Measurements from ENCODE around the gene RIMBP2. TPM values are rescaled to one million over a fixed set of nuclear protein-coding genes. Genes with fewer than 3 reads are reported as not detected.
A peak's percentile ranks its signal among the peaks of the same experiment; 100 is the strongest.
"Not testable (repeated sequence)": the region's sequence is repeated elsewhere in the genome, so short reads cannot be mapped to it uniquely, and the experiment has no call there.

The RIMBP2 gene
- total RNA-seq = 10 to 100 TPM in 5 of 8 experiments, under 1 TPM in 3; 0.09 to 24.7 (median 13.0) TPM

DNA sequence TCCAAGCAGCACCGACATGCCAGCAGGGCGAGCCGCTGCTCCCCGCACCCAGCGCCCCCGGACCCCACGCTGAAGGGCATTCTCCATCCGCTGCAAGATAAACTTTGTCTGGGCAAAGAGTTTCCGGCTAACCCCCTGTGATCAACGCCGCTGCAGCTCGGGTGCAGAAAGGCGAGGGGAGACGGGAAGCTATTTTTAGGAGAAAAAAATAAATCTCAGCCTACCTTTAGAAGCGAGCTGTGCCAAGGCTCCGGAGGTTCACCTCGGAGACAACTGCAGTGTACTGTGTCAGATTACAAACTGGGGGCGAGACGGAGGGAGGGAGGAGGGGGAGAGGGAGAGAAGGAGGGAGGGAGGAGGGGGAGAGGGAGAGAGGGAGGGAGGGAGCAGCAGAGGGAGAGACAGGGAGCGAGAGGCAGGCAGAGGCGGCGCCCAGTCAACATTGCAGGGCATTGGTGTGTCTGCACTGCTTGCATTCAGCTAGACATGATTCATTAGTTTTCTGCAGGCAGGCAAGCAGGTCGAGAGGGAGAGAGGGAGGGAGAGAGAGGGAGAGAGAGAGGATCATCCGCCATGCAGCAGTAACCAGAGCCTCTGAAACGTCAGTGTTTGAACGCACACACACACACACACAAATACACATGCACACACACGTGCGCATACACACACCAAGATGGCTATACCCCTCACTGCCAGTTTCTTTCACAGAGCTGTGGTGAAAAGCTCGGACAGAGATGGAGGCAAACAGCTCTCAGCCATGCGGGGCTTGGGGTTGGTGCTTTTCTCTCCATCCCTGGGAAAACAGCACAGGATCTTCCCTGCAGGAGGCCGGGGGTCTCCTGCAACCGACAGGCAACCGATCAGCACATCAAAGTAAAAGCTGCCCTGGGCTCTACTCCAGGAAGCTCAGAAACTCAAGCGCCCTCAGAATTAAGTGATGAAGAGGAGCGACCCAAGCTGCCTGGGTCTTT, at the start of gene RIMBP2:
Gene RIMBP2 (minus strand): TSS at position 302 of the 971 bp plus-strand sequence. CDS start 237,286 bp downstream, outside the sequence.
- peak within 1 kb of the TSS; percentile 28 to 63 (median 52) for H3K4me3 ChIP-seq
- 0 to 10% (median 0%) methylated on average over 2 to 8 of the region's 35 CpGs; no CpG with 5 or more reads in 5 of the 10 experiments for WGBS, 10 experiments
- in situ Hi-C loops (cut with MboI; ENCODE audit: low pct_unique_long_range_greater_than_20kb in 2 of 9, low sequenced_read_pairs in 9 of 9, unreplicated experiment in 9 of 9) = no loop called here
- ATAC-seq (replicated peaks in 6 of 8) = peak; percentile 76 to 91 (median 82)
- H3K4me1 ChIP-seq (replicated peaks in 1 of 2) = peaks cover 17 to 25% of the 10 kb centered on the region in 2 donors
- H3K27ac ChIP-seq = peak within 1 kb of the TSS; percentile 81 to 82

GRCh38 chr12:130765186-130765659, 49.1 kb upstream of the RIMBP2 start:
- H3K4me1 ChIP-seq (replicated peaks in 1 of 2) = peaks cover 0 to 2% of the 10 kb centered on the region in 2 donors
- no peak overlapping the region for H3K4me3 ChIP-seq
- WGBS, 10 experiments = 40 to 100% (median 79%) methylated on average over 1 to 7 of the region's 8 CpGs; no CpG with 5 or more reads in 1 of the 10 experiments
- ATAC-seq (replicated peaks in 6 of 8) = no peak
- in situ Hi-C loops (cut with MboI; ENCODE audit: low pct_unique_long_range_greater_than_20kb in 2 of 9, low sequenced_read_pairs in 9 of 9, unreplicated experiment in 9 of 9) = no loop called here
- H3K27ac ChIP-seq = no peak overlapping the region

GRCh38 chr12:130764475-130765185, 48.5 kb upstream of the RIMBP2 start:
- ATAC-seq (replicated peaks in 6 of 8) = peak in 1 of 8 experiments; percentile 12

DNA sequence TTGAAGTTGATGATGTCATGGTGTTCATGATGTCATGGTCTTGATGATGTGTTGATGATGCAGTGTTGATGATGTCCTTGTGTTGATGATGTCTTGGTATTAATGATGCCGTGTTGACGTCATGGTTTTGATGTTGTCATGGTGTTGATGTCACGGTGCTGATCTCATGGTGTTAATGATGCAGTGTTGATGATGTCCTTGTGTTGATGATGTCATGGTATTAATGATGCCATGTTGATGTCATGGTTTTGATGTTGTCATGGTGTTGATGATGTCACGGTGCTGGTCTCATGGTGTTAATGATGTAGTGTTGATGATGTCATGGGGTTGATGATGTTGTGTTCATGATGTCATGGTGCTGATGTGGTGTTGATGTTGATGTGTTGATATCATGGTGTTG, 48.0 kb upstream of the RIMBP2 start:
- H3K4me1 ChIP-seq (replicated peaks in 1 of 2) = no peaks in the 10 kb centered on the region
- ATAC-seq (replicated peaks in 6 of 8) = no peak
- H3K4me3 ChIP-seq = no peak overlapping the region
- no peak overlapping the region for H3K27ac ChIP-seq
- WGBS, 10 experiments = 86 to 100% (median 98%) methylated on average over 1 to 4 of the region's 4 CpGs; no CpG with 5 or more reads in 4 of the 10 experiments
- in situ Hi-C loops (cut with MboI; ENCODE audit: low pct_unique_long_range_greater_than_20kb in 2 of 9, low sequenced_read_pairs in 9 of 9, unreplicated experiment in 9 of 9) = no loop called here

More at GRCh38 chr12:130764475-130765185, 48.5 kb upstream of the RIMBP2 start:
- Histone ChIP-seq H3K4me1 (replicated peaks in 1 of 2) (no peaks in the 10 kb centered on the region), H3K27ac (no peak overlapping the region), H3K4me3 (no peak overlapping the region)
- 69 to 96% (median 87%) methylated on average over 3 to 11 of the region's 14 CpGs; no CpG with 5 or more reads in 1 of the 10 experiments for WGBS, 10 experiments
- in situ Hi-C loops (cut with MboI; ENCODE audit: low pct_unique_long_range_greater_than_20kb in 2 of 9, low sequenced_read_pairs in 9 of 9, unreplicated experiment in 9 of 9) = no loop called here

- no peaks in the 10 kb centered on the region for H3K4me1 ChIP-seq (replicated peaks in 1 of 2)
- in situ Hi-C loops (cut with MboI; ENCODE audit: low pct_unique_long_range_greater_than_20kb in 2 of 9, low sequenced_read_pairs in 9 of 9, unreplicated experiment in 9 of 9) = no loop called here
- H3K4me3 ChIP-seq = no peak overlapping the region
- WGBS, 10 experiments = 40 to 80% (median 73%) methylated on average over 1 to 7 of the region's 10 CpGs; no CpG with 5 or more reads in 6 of the 10 experiments
- no peak overlapping the region for H3K27ac ChIP-seq
- ATAC-seq (replicated peaks in 6 of 8) = no peak
Measured at GRCh38 chr12:130762319-130762675, 46.2 kb upstream of the RIMBP2 start.

DNA sequence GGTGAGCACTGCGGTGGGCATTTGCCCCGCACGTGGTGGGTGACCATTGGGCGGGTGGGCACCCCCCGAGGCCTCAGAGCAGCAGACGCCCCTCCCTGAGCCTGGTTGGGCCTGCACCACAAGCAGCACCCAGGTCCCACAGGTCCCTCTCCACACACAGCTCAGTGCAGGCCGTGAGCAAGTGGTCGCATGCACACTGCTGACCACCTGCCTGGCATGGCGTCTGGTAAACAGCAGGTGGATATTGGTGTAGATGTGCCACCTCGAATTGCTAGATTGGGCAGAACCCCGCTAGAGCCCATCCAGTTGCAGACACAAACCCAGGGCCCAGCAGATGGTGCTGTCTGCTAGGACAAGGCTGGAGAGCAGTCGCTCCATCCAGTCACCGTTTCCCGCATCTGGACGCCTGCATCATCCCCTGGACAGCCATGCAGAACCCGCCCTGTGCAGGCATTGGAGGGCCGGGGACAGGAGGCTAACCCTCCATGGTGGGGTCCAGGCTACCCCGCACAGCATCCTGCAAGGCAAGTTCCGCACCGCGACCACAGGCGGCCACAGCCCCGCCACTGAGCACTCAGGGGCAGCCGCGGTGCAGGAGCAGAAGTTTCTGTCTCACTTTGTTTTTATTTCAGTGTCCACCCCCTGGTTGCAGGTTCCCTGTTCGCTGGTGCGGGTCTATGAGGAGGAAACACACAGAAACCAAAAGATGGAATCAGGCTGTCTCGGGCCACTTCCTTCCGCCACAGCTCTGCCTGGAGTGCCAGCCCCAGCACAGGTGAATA, 45.6 kb upstream of the RIMBP2 start:
- H3K4me3 ChIP-seq = no peak overlapping the region
- 16 to 82% (median 50%) methylated on average over 1 to 7 of the region's 29 CpGs; no CpG with 5 or more reads in 6 of the 10 experiments for WGBS, 10 experiments
- H3K4me1 ChIP-seq (replicated peaks in 1 of 2) = no peaks in the 10 kb centered on the region
- in situ Hi-C loops (cut with MboI; ENCODE audit: low pct_unique_long_range_greater_than_20kb in 2 of 9, low sequenced_read_pairs in 9 of 9, unreplicated experiment in 9 of 9) = no loop called here
- H3K27ac ChIP-seq = no peak overlapping the region
- ATAC-seq (replicated peaks in 6 of 8) = peak; percentile 90 to 95 (median 94)

DNA sequence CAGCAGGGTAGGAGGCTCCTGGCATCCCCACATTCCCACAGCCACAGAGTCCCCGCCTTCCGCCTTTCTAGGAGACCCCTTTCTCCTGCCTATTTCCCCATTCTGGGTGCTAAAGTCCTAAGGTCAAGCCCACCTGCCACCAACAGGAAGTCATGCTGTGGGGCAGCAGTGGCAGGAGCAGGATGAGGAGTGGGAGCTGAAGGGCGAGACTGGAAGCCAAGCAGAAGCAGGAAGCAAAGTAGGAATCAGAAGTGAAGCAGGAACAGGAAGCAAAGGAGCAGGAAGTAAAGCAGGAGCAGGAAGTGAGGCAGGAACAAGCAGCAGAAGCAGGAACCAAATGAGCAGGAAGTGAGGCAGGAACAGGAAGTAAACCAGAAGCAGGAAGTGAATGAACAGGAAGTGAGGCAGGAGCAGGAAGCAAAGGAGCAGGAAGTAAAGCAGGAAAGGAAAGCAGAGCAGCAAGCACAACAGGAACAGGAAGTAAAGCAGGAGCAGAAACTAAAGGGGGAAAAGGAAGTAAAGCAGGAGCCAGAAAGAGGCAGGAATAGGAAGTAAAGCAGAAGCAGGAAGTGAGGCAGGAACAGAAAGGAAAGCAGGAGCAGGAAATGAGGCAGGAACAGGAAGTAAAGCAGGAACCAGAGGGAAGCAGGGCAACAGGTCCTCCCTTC, 38.3 kb upstream of the RIMBP2 start:
- no peak overlapping the region for H3K27ac ChIP-seq
- in situ Hi-C loops (cut with MboI; ENCODE audit: low pct_unique_long_range_greater_than_20kb in 2 of 9, low sequenced_read_pairs in 9 of 9, unreplicated experiment in 9 of 9) = loop anchor here in 1 of 9 experiments (10.0 kb wide), 1 partner anchor 710 kb away; no protein-coding TSS in a partner anchor
- no peak overlapping the region for H3K4me3 ChIP-seq
- no peak for ATAC-seq (replicated peaks in 6 of 8)
- WGBS, 10 experiments = 14 to 100% (median 39%) methylated on average over 1 to 3 of the region's 3 CpGs; no CpG with 5 or more reads in 2 of the 10 experiments
- peaks cover 0 to 6% of the 10 kb centered on the region in 2 donors for H3K4me1 ChIP-seq (replicated peaks in 1 of 2)

- no peak overlapping the region for H3K27ac ChIP-seq
- peaks cover 0 to 6% of the 10 kb centered on the region in 2 donors for H3K4me1 ChIP-seq (replicated peaks in 1 of 2)
- 34 to 100% (median 66%) methylated on average over 1 to 9 of the region's 20 CpGs; no CpG with 5 or more reads in 2 of the 10 experiments for WGBS, 10 experiments
- ATAC-seq (replicated peaks in 6 of 8) = peak in 5 of 8 experiments; percentile 14 to 68 (median 60)
- H3K4me3 ChIP-seq = no peak overlapping the region
- in situ Hi-C loops (cut with MboI; ENCODE audit: low pct_unique_long_range_greater_than_20kb in 2 of 9, low sequenced_read_pairs in 9 of 9, unreplicated experiment in 9 of 9) = loop anchor here in 1 of 9 experiments (10.0 kb wide), 1 partner anchor 708 kb away; no protein-coding TSS in a partner anchor
Measured at GRCh38 chr12:130752692-130753230, 36.7 kb upstream of the RIMBP2 start.

DNA sequence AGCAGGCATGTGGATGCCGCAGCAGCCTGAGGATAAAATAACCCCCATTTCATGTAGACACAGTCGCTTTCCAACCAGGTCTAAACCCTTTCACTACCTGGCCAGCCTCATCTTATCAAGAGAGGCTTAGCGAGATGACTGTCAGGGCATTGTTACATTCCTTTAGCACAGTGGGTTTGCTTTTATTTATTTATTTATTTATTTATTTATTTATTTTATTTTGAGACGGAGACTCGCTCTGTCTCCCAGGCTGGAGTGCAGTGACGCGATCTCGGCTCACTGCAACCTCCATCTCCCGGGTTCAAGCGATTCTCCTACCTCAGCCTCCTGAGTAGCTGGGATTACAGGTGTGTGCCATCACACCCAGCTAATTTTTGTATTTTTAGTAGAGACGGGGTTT, 35.9 kb upstream of the RIMBP2 start:
- H3K27ac ChIP-seq; ATAC-seq (replicated peaks in 6 of 8); H3K4me1 ChIP-seq (replicated peaks in 1 of 2); H3K4me3 ChIP-seq: not testable (repeated sequence)
- WGBS, 10 experiments = 70 to 100% (median 93%) methylated on average over 1 to 10 of the region's 11 CpGs; no CpG with 5 or more reads in 2 of the 10 experiments
- in situ Hi-C loops (cut with MboI; ENCODE audit: low pct_unique_long_range_greater_than_20kb in 2 of 9, low sequenced_read_pairs in 9 of 9, unreplicated experiment in 9 of 9) = loop anchor here in 1 of 9 experiments (10.0 kb wide), 1 partner anchor 707 kb away; no protein-coding TSS in a partner anchor

GRCh38 chr12:130748786-130749185, 32.7 kb upstream of the RIMBP2 start:
- no peak overlapping the region for H3K4me3 ChIP-seq

More at GRCh38 chr12:130748786-130749185, 32.7 kb upstream of the RIMBP2 start:
- in situ Hi-C loops (cut with MboI; ENCODE audit: low pct_unique_long_range_greater_than_20kb in 2 of 9, low sequenced_read_pairs in 9 of 9, unreplicated experiment in 9 of 9) = loop anchor here in 4 of 9 experiments (25.0 kb wide), 3 partner anchors 336 to 711 kb away; no protein-coding TSS in a partner anchor
- WGBS, 10 experiments = 0 to 53% (median 39%) methylated on average over 1 to 10 of the region's 10 CpGs
- Histone ChIP-seq H3K27ac (no peak overlapping the region), H3K4me1 (replicated peaks in 1 of 2) (peaks cover 0 to 6% of the 10 kb centered on the region in 2 donors)
- ATAC-seq (replicated peaks in 6 of 8) = no peak

Data from motor neuron (in vitro differentiated cells).